ENCODE results near the gene UQCRHL.

UQCRHL gene

GRCh38 chr1:15761366-15762128 is 45.9 kb downstream of the UQCRHL start:
- TF ChIP-seq YY1 (IDR thresholded peaks at IDR 0.05; ENCODE audit: low read depth): no peak
- no peak for TF ChIP-seq TEAD4 (IDR thresholded peaks at IDR 0.05)
- no peak for TF ChIP-seq EP300 (IDR thresholded peaks at IDR 0.05; ENCODE audit: borderline replicate concordance)
- TF ChIP-seq FOXM1 (IDR thresholded peaks at IDR 0.05; ENCODE audit: borderline replicate concordance, low read depth): no peak
- TF ChIP-seq USF1 (IDR thresholded peaks at IDR 0.05): no peak
- TF ChIP-seq NFIC (IDR thresholded peaks at IDR 0.05): no peak
- no peak for TF ChIP-seq ZBTB7A (IDR thresholded peaks at IDR 0.05; ENCODE audit: low read depth)
- no peak for TF ChIP-seq TCF12 (IDR thresholded peaks at IDR 0.05; ENCODE audit: low read depth)

- TF ChIP-seq TEAD4 (IDR thresholded peaks at IDR 0.05) (no peak), USF1 (IDR thresholded peaks at IDR 0.05) (no peak), YY1 (IDR thresholded peaks at IDR 0.05; ENCODE audit: low read depth) (no peak), MAX (IDR thresholded peaks at IDR 0.05) (no peak)
Measured at GRCh38 chr1:15760520-15761211, 46.8 kb downstream of the UQCRHL start.

- TF ChIP-seq ZBTB7A (IDR thresholded peaks at IDR 0.05; ENCODE audit: low read depth) (peak; percentile 83), MAX (IDR thresholded peaks at IDR 0.05) (0 out of 2 replicates have a peak, but pooled peaks have one; percentile 24), USF1 (IDR thresholded peaks at IDR 0.05) (no peak), TAF1 (IDR thresholded peaks at IDR 0.05; ENCODE audit: low read depth) (peak; percentile 28; the same call in 1 of the 2 replicates)
Measured at GRCh38 chr1:15758953-15759661, 48.3 kb downstream of the UQCRHL start.

- no peak for TF ChIP-seq EP300 (IDR thresholded peaks at IDR 0.05; ENCODE audit: borderline replicate concordance)
- no peak for TF ChIP-seq REST (IDR thresholded peaks at IDR 0.05; ENCODE audit: low read depth)
- no peak for TF ChIP-seq TAF1 (IDR thresholded peaks at IDR 0.05; ENCODE audit: low read depth)
- no peak for TF ChIP-seq TCF12 (IDR thresholded peaks at IDR 0.05; ENCODE audit: low read depth)
- TF ChIP-seq EGR1 (IDR thresholded peaks at IDR 0.05): no peak
- TF ChIP-seq ZBTB7A (IDR thresholded peaks at IDR 0.05; ENCODE audit: low read depth): no peak
- no peak for TF ChIP-seq CREB1 (IDR thresholded peaks at IDR 0.05; ENCODE audit: low read depth)
- no peak for TF ChIP-seq RAD21 (IDR thresholded peaks at IDR 0.05; ENCODE audit: low read depth)
- no peak for TF ChIP-seq CEBPB (IDR thresholded peaks at IDR 0.05)
- no peak for TF ChIP-seq TEAD4 (IDR thresholded peaks at IDR 0.05)
- no peak for TF ChIP-seq MAX (IDR thresholded peaks at IDR 0.05)
- TF ChIP-seq NFIC (IDR thresholded peaks at IDR 0.05): no peak
- no peak for TF ChIP-seq YY1 (IDR thresholded peaks at IDR 0.05; ENCODE audit: low read depth)
- TF ChIP-seq FOXM1 (IDR thresholded peaks at IDR 0.05; ENCODE audit: borderline replicate concordance, low read depth): no peak
- no peak for TF ChIP-seq USF1 (IDR thresholded peaks at IDR 0.05)
Measured at GRCh38 chr1:15758343-15758931, 49.0 kb downstream of the UQCRHL start, which contains the start of gene FBLIM1. FBLIM1 (plus strand) TSS chr1:15758795; CDS start chr1:15764984, 6,189 bp downstream.

- TF ChIP-seq ZBTB7A (IDR thresholded peaks at IDR 0.05; ENCODE audit: low read depth) (peak; percentile 90), TAF1 (IDR thresholded peaks at IDR 0.05; ENCODE audit: low read depth) (no peak)
Measured at GRCh38 chr1:15757575-15758342, 49.7 kb downstream of the UQCRHL start.
